Thyroid gland (tissue), 4 donors: ENCODE data around the gene CSTF1.

Experiments
- POLR2A ChIP-seq, 2 donors: fragments of 450-650 bp; IDR thresholded peaks; one replicate each; pipeline ENCODE4 v1.6.1; 2017; ENCODE audit warnings: antibody characterized with exemption in 2 of 2, mild to moderate bottlenecking in 2 of 2, moderate library complexity in 1 of 2
- TF ChIP-seq, protein P1 (sequence below), 6 experiments: fragments of 200-600 bp in 3 of 6; fragments of 450-650 bp in 3 of 6; sonication (generic) in 3 of 6; IDR thresholded peaks; one replicate each; pipeline ENCODE4 v1.5.1; 2016 to 2019; ENCODE audit warnings: antibody characterized with exemption in 6 of 6, mild to moderate bottlenecking in 2 of 6, inconsistent platforms in 1 of 6, moderate library complexity in 1 of 6

DNA sequence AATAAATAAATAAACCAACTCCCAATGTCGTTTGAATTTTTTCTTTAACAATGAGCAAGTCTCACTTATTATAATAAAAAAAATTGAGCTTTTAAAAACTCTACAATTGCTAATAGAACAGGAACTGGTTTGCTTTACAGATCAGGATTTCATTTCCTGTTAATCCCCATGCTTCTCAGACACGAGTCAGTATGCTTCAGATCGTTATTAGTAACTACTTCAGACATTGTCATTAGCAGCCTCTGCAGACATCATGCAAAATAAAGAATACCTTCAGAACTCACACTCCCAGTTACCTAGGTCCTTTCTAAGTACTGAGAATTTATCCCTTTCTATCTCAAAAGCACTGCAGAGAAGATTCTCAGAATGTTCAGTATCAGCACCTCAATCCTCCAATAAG is 43.7 kb upstream of the CSTF1 start:
- no peak for TF ChIP-seq POLR2A (IDR thresholded peaks at IDR 0.05)
- TF ChIP-seq, protein P1, sequence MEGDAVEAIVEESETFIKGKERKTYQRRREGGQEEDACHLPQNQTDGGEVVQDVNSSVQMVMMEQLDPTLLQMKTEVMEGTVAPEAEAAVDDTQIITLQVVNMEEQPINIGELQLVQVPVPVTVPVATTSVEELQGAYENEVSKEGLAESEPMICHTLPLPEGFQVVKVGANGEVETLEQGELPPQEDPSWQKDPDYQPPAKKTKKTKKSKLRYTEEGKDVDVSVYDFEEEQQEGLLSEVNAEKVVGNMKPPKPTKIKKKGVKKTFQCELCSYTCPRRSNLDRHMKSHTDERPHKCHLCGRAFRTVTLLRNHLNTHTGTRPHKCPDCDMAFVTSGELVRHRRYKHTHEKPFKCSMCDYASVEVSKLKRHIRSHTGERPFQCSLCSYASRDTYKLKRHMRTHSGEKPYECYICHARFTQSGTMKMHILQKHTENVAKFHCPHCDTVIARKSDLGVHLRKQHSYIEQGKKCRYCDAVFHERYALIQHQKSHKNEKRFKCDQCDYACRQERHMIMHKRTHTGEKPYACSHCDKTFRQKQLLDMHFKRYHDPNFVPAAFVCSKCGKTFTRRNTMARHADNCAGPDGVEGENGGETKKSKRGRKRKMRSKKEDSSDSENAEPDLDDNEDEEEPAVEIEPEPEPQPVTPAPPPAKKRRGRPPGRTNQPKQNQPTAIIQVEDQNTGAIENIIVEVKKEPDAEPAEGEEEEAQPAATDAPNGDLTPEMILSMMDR (IDR thresholded peaks at IDR 0.05), result no peak
